OCI-LY1 (cell line): ENCODE results near the gene USP38.
"Not testable (repeated sequence)": the region's sequence is repeated elsewhere in the genome, so short reads cannot be mapped to it uniquely, and the experiment has no call there.

Experiments used
- H2AFZ ChIP-seq: fragments of 200-600 bp; sonication (generic), shearing (Covaris generic); 2 replicates; pipeline ENCODE4 v1.6.0; 2014; ENCODE audit warnings: antibody characterized with exemption, mild to moderate bottlenecking, low read length
- H3F3A ChIP-seq: fragments of 200-600 bp; sonication (generic), shearing (Covaris generic); 2 replicates; pipeline ENCODE4 v1.6.0; 2014; ENCODE audit warnings: mild to moderate bottlenecking, antibody characterized with exemption, low read length, moderate library complexity; ENCODE audit not compliant: insufficient read depth
- H3K27ac ChIP-seq: fragments of 200-600 bp; sonication (generic); 2 replicates; pipeline ENCODE4 v1.5.1; 2014; ENCODE audit warnings: low read length, mixed run types, mild to moderate bottlenecking, low read depth; ENCODE audit not compliant: poor library complexity, severe bottlenecking
- H3K27me3 ChIP-seq: fragments of 200-600 bp; sonication (generic); 2 replicates; pipeline ENCODE4 v1.6.0; 2014; ENCODE audit warnings: antibody characterized with exemption, mild to moderate bottlenecking, low read length, moderate library complexity; ENCODE audit not compliant: insufficient read depth
- H3K36me3 ChIP-seq: fragments of 200-600 bp; sonication (generic); 2 replicates; pipeline ENCODE4 v1.6.1; 2014; ENCODE audit warnings: mild to moderate bottlenecking, antibody characterized with exemption, low read length, moderate library complexity, mixed read lengths; ENCODE audit not compliant: insufficient read depth
- H3K4me1 ChIP-seq: fragments of 200-600 bp; sonication (generic); 2 replicates; pipeline ENCODE4 v1.5.1; 2014; ENCODE audit warnings: mild to moderate bottlenecking, low read length, moderate library complexity; ENCODE audit not compliant: insufficient read depth, severe bottlenecking
- H3K4me2 ChIP-seq: fragments of 200-600 bp; sonication (generic), shearing (Covaris generic); 2 replicates; pipeline ENCODE4 v1.6.1; 2014; ENCODE audit warnings: low read length
- H3K4me3 ChIP-seq: fragments of 200-600 bp; sonication (generic); 2 replicates; pipeline ENCODE4 v1.5.1; 2014; ENCODE audit warnings: low read length, low read depth, mild to moderate bottlenecking, mixed read lengths; ENCODE audit not compliant: poor library complexity, severe bottlenecking
- H3K79me2 ChIP-seq: fragments of 200-600 bp; shearing (Covaris generic); 2 replicates; pipeline ENCODE4 v1.6.1; 2016; ENCODE audit warnings: mixed run types, low read length, mixed read lengths; ENCODE audit not compliant: insufficient read depth
- H3K9ac ChIP-seq: fragments of 200-600 bp; sonication (generic), shearing (Covaris generic); 2 replicates; pipeline ENCODE4 v1.6.1; 2014; ENCODE audit warnings: mild to moderate bottlenecking, low read length, mixed read lengths
- H3K9me2 ChIP-seq: fragments of 200-600 bp; sonication (generic), shearing (Covaris generic); 2 replicates; pipeline ENCODE4 v1.6.1; 2014; ENCODE audit warnings: low read depth, mild to moderate bottlenecking, low read length, mixed read lengths
- H3K9me3 ChIP-seq: fragments of 200-600 bp; shearing (Covaris generic); 2 replicates; pipeline ENCODE4 v1.6.1; 2014; ENCODE audit warnings: low read length, mixed read lengths
- H4K20me1 ChIP-seq: fragments of 200-600 bp; sonication (generic), shearing (Covaris generic); 2 replicates; pipeline ENCODE4 v1.6.0; 2016; ENCODE audit warnings: mild to moderate bottlenecking, low read length; ENCODE audit not compliant: insufficient read depth
- CTCF ChIP-seq: fragments of 200-600 bp; sonication (generic), shearing (Covaris generic); IDR thresholded peaks from 2 replicates; pipeline ENCODE4 v1.5.1; 2017; ENCODE audit warnings: mild to moderate bottlenecking, antibody characterized with exemption, low read length, moderate library complexity, mixed read lengths
- EZH2 ChIP-seq: fragments of 200-600 bp; sonication (generic), shearing (Covaris generic); IDR thresholded peaks from 2 replicates; pipeline ENCODE4 v1.8.0; 2017; ENCODE audit warnings: borderline replicate concordance, mixed run types, mild to moderate bottlenecking, antibody characterized with exemption, low read length, moderate library complexity, mixed read lengths

Gene USP38

GRCh38 chr4:143148521-143148920, 36.2 kb upstream of the USP38 start:
- H3K27ac ChIP-seq, result no peak overlapping the region
- no peak overlapping the region for H2AFZ ChIP-seq
- H3K36me3 ChIP-seq, result no peaks in the 10 kb centered on the region
- TF ChIP-seq EZH2, result no peak
- TF ChIP-seq CTCF, result no peak
- no peak overlapping the region for H3K4me3 ChIP-seq
- H3K9me2 ChIP-seq, result no peaks in the 10 kb centered on the region
- 0 out of 2 replicates have a peak, but pooled peaks cover 4% of the 10 kb centered on the region for H3K9me3 ChIP-seq
- H3F3A ChIP-seq, result no peaks in the 10 kb centered on the region
- H4K20me1 ChIP-seq, result no peaks in the 10 kb centered on the region
- no peak overlapping the region for H3K4me2 ChIP-seq
- H3K9ac ChIP-seq, result no peak overlapping the region
- no peaks in the 10 kb centered on the region for H3K79me2 ChIP-seq
- no peaks in the 10 kb centered on the region for H3K27me3 ChIP-seq
- no peaks in the 10 kb centered on the region for H3K4me1 ChIP-seq

GRCh38 chr4:143156853-143157252, 27.9 kb upstream of the USP38 start:
- Histone ChIP-seq H3K9me3 (0 out of 2 replicates have a peak, but pooled peaks cover 4% of the 10 kb centered on the region), H3K9me2 (no peaks in the 10 kb centered on the region), H3K4me3 (no peak overlapping the region), H3K27ac (no peak overlapping the region), H2AFZ (no peak overlapping the region), H4K20me1 (no peaks in the 10 kb centered on the region), H3K27me3 (no peaks in the 10 kb centered on the region), H3F3A (no peaks in the 10 kb centered on the region), H3K36me3 (no peaks in the 10 kb centered on the region), H3K9ac (no peak overlapping the region), H3K4me1 (no peaks in the 10 kb centered on the region), H3K4me2 (no peak overlapping the region), H3K79me2 (no peaks in the 10 kb centered on the region)
- TF ChIP-seq CTCF, result no peak
- TF ChIP-seq EZH2, result no peak

- H2AFZ ChIP-seq, result no peak overlapping the region
- peaks cover 6% of the 10 kb centered on the region for H3K4me1 ChIP-seq
- H4K20me1 ChIP-seq, result no peaks in the 10 kb centered on the region
- H3K9ac ChIP-seq, result no peak overlapping the region
- no peak overlapping the region for H3K4me3 ChIP-seq
- no peaks in the 10 kb centered on the region for H3K9me3 ChIP-seq
- H3K27me3 ChIP-seq, result no peaks in the 10 kb centered on the region
- no peak overlapping the region for H3K4me2 ChIP-seq
- no peaks in the 10 kb centered on the region for H3K36me3 ChIP-seq
- no peaks in the 10 kb centered on the region for H3F3A ChIP-seq
- H3K9me2 ChIP-seq, result no peaks in the 10 kb centered on the region
- no peak for TF ChIP-seq EZH2
- TF ChIP-seq CTCF, result no peak
- H3K27ac ChIP-seq, result no peak overlapping the region
- H3K79me2 ChIP-seq, result no peaks in the 10 kb centered on the region
Observed at GRCh38 chr4:143163614-143164013, 21.1 kb upstream of the USP38 start.

GRCh38 chr4:143166722-143167121, 18.0 kb upstream of the USP38 start:
- not testable (repeated sequence) for H3K9ac ChIP-seq, H3K4me2 ChIP-seq

More at GRCh38 chr4:143166722-143167121, 18.0 kb upstream of the USP38 start:
- H3K4me1 ChIP-seq, H3K27ac ChIP-seq, H4K20me1 ChIP-seq, H3F3A ChIP-seq, H2AFZ ChIP-seq, H3K79me2 ChIP-seq, H3K27me3 ChIP-seq, H3K36me3 ChIP-seq, H3K9me2 ChIP-seq, H3K4me3 ChIP-seq, H3K9me3 ChIP-seq: not testable (repeated sequence)
